Heart left ventricle (tissue), 13 donors: ENCODE results near the gene FHOD1.

ENCODE experiments used
- POLR2A ChIP-seq, 2 donors: fragments of 450-650 bp; IDR thresholded peaks; one replicate each; pipeline ENCODE4 v1.6.1; 2017; ENCODE audit warnings: antibody characterized with exemption in 2 of 2, mild to moderate bottlenecking in 2 of 2, moderate library complexity in 2 of 2
- TF ChIP-seq, protein P1 (sequence below), 12 donors: fragments of 200-600 bp; sonication (generic) in 4 of 12; IDR thresholded peaks; one replicate each; pipeline versions ENCODE4 v1.5.0 to v1.8.0; 2018 to 2022; ENCODE audit warnings: antibody characterized with exemption in 12 of 12, mild to moderate bottlenecking in 5 of 12
- donor health status: ischemic (EF 13 %, LVEDD 7.1; RV severe dilation, severe dysfunction).
- donor health status: DM: no; HTN: yes; CAD: no.
- donor health status: DM: no; HTN: no; CAD: no.
- donor health status: ischemic (EF 25% LVEDD 6.9; RV normal size, moderate dysfunction).
- donor health status: ischemic (EF 25% LVEDD 5.7; RV mildly dilated, moderate dysfunction).
- donor health status: ischemic (EF 35%, LVEDD 5.7; RV mildly dilated, moderate dysfunction).
- donor health status: nonischemic (EF 11% LVEDD 7.7; RV severe dilation, severe dysfunction).
- donor health status: DM: yes; HTN: yes; CAD: no.
- donor health status: PGD.
- donor health status: ischemic (EF 29% LVEDD 5.4; RV normal size, mild dysfunction).
- donor health status: nonischemic (EF 23%, LVEDD 6.1; RV moderate dilation, normal function).

DNA sequence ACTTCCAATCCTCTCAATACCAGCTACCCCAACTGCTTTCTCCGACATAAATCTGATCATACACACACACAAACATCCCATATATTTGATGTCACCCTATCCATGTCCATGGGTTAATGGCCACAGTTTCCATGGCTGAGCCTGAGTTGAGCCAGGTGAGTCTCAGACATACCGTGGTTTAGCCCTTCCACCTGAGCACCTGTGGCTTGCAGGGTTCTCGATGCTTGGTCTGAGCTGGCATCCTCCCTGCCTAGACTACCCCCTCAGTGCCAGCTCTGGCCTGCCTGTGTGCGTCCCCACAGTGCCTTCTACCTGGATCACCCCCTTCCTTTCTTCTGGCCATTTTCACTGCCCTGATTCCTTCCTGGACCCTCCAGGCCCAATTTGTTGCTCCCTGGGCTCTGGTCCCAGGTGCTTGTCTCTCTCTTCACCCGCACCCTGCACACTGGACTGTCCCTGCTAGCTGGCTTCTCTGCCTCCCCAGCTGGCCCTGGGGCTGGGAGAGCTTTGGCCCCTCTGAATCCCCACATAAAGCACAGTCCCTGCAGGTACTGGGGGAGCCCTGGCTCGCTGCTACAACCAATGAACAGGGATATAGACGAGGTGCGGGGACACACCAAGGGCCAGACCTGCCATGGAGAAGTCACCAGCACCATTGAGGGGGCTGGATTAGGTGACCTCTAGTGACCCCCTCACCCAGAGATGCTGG lies 41.0 kb downstream of the FHOD1 start:
- TF ChIP-seq, protein P1, sequence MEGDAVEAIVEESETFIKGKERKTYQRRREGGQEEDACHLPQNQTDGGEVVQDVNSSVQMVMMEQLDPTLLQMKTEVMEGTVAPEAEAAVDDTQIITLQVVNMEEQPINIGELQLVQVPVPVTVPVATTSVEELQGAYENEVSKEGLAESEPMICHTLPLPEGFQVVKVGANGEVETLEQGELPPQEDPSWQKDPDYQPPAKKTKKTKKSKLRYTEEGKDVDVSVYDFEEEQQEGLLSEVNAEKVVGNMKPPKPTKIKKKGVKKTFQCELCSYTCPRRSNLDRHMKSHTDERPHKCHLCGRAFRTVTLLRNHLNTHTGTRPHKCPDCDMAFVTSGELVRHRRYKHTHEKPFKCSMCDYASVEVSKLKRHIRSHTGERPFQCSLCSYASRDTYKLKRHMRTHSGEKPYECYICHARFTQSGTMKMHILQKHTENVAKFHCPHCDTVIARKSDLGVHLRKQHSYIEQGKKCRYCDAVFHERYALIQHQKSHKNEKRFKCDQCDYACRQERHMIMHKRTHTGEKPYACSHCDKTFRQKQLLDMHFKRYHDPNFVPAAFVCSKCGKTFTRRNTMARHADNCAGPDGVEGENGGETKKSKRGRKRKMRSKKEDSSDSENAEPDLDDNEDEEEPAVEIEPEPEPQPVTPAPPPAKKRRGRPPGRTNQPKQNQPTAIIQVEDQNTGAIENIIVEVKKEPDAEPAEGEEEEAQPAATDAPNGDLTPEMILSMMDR (IDR thresholded peaks at IDR 0.05), result no peak
- TF ChIP-seq POLR2A (IDR thresholded peaks at IDR 0.05), result no peak
